GM18907 (cell line): ENCODE data around the gene PAPOLG.

Experiments
- ATAC-seq: cut with Tn5 transposase; IDR thresholded peaks from one replicate; pipeline ENCODE4 v1.9.1; 2021; ENCODE audit warnings: mild to moderate bottlenecking, moderate library complexity; ENCODE audit not compliant: unreplicated experiment

PAPOLG gene

DNA sequence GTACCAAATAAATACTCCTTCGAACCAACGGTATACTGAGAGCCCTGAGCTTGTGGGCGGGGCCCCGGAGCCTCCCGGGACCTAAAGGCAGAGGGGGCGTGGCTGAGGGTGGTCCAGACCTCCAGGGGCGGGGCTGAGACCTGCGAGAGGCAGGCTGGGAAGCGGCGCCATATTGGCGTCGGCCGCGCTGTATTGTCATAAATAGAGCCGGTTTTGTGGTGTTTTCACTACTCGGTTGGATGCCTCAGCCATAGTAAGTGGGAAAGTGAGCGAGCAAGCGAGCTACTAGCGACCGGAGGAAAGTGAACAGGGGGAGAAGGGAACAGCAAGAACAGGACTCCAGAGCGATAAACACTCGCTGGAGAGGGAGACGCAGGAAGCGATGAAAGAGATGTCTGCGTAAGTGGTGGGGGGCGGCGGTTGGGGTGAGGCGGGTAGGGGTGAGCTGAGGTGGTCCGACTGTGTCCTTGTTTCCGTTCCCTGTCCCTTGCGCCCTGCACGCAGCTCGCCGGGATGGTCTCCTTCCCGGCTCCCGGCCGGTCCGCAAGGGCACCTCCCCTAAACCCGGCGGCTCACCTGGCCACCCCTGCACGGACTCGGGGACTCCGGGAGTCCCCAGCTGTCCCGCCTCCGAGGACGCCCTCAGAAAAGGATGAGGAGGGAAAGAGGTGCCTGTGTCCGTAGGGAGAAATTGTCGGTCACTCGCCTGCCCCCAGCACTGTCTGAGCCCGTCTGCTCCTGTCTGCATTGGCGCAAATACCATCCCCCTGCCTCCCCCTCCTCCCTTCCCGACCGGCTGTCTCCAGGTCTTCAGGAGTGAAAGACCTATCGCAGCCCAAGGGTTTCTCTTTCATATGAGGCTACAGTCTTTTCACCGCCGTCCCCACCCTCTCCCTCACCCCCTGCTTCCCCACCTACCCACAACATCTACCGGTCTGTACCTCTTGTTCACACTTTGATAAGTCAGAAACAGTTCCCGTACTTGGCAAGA is at the start of gene PAPOLG:
TSS of gene PAPOLG (plus strand) at position 172 of the 991 bp plus-strand sequence. CDS start at position 383, 211 bp downstream.
- peak; percentile 98 for ATAC-seq

GRCh38 chr2:60707750-60708371 is 48.2 kb upstream of the PAPOLG start:
- ATAC-seq: peak; percentile 50

GRCh38 chr2:60708630-60709320 is 47.3 kb upstream of the PAPOLG start:
- ATAC-seq: no peak

- ATAC-seq: no peak
These were observed 45.4 kb upstream of the PAPOLG start for GRCh38 chr2:60710707-60711106.

DNA sequence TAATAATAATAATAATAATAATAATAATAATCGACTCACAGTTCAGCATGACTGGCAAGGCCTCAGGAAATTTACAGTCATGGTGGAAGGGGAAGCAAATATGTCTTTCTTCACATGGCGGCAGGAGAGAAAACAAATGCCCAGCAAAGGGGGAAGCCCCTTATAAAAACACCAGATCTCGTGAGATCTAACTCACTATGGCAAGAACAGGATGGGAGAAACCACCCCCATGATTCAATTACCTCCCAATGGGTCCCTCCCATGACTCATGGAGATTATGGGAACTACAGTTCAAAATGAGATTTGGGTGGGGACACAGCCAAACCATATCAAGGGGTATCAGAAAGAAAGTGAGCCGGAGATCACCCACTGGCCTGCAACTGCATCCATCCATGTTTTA is 40.5 kb upstream of the PAPOLG start:
- ATAC-seq: no peak

DNA sequence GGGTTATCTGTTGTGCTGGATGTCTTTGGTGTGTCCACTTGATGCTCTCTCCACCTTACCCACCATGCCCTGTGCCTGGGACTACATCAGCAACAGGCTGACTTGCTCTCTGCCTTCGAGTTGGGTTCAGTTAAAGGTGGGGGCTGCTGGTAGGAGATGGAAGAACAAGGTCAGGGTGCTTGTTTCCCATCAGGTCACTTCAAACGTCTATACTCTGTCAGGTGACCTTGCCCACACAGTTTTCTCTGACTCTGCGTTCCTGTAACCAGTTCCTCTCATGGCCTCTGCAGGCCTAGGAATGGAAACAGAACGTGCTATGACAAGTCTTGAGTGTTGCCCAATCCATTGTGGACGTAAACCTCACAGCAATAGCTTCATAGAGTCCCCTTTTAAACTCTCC is 38.4 kb upstream of the PAPOLG start:
- no peak for ATAC-seq

DNA sequence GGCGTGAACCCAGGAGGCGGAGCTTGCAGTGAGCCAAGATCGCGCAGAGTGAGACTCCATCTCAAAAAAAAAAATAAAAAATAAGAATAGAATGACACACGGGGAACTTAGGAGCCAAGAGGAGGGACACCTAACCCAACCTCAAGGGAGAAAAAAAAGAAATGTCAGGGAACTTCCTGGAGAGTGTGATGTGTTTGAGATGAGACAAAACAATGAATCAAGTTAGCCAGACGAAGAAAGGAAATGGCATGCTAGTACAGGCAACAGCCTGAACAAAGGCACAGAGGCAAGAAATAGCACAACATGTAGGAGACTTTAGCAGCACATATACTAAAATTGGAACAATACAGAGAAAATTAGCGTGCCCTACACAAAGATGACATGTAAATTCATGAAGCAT is 36.7 kb upstream of the PAPOLG start:
- no peak for ATAC-seq

- ATAC-seq: no peak
These were observed 30.6 kb upstream of the PAPOLG start for GRCh38 chr2:60725466-60725865.

DNA sequence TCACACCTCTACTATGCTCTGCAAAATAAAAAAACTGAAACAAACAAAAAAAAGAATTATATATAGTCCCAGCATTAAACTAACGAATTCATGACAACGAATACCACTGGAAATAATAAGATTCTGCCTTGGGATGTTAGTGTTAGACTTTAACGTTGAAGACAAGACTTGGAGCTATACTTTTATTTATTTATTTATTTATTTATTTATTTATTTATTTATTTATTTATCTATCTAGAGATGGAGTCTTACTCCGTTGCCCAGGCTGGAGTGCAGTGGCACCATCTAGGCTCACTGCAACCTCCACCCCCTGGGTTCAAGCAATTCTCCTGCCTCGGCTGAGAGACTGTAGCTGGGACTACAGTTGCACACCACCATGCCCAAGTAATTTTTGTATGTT is 27.2 kb upstream of the PAPOLG start:
- no peak for ATAC-seq

DNA sequence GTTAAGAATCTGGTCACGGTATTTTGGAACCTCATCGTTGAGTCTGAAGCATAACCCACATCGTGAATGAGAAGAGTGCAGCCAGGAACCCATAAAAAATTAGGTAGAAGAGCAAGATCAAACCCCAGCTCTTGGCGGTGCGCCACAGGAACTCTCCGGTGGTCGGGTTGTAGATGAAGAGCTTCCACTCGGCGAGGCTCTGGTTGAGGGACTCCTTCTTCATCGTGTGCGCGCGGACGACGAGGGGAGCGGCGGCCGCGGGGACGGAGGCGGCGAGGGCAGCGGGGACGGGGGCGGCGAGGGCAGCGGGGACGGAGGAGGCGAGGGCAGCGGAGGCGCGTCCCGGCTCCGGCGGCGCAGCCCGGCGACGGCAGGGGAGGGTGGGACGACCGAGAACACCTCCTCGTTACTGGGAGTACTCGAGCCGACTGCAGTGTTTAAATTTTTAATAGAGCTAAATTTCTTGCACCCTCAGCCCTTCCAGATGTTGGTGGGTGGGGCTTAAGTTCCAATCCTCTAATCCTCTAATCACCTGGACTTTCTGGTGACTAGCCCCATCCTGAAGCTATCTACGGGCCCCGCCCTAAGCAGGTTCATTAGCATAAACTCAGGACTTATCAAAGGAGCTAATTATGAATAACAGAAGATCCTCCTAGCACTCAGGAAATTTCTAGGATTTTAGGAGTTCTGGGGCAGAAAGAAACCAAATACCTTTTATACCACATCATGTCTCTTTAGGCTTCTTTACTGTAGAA is 20.4 kb upstream of the PAPOLG start:
- ATAC-seq: no peak

DNA sequence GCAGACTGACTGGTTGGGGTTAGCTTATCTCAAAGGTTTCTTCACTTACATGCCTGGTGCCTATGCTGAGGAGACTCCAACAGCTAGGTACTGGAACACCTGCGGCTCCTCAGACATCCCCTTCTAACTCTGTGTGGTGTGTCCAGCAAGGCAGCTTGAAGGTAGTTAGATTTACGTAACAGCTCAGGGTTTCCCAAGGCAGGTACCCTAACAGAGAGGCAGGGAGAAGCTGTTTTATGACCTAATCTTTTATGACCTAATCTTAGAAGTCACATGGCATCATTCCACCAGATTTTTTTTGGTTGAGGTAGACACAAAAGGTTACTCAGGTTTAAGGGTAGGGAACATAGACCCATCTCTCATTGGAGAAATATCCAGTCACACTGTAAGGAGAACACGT is 17.4 kb upstream of the PAPOLG start:
- no peak for ATAC-seq

- ATAC-seq: no peak
These were observed 16.9 kb upstream of the PAPOLG start for GRCh38 chr2:60739156-60739555.

GRCh38 chr2:60741576-60741975 is 14.5 kb upstream of the PAPOLG start:
- ATAC-seq: no peak

- no peak for ATAC-seq
These were observed 13.6 kb upstream of the PAPOLG start for GRCh38 chr2:60742419-60742818.

GRCh38 chr2:60745330-60745729 is 10.7 kb upstream of the PAPOLG start:
- ATAC-seq: no peak

- ATAC-seq: no peak
These were observed 10.3 kb upstream of the PAPOLG start for GRCh38 chr2:60745761-60746160.

DNA sequence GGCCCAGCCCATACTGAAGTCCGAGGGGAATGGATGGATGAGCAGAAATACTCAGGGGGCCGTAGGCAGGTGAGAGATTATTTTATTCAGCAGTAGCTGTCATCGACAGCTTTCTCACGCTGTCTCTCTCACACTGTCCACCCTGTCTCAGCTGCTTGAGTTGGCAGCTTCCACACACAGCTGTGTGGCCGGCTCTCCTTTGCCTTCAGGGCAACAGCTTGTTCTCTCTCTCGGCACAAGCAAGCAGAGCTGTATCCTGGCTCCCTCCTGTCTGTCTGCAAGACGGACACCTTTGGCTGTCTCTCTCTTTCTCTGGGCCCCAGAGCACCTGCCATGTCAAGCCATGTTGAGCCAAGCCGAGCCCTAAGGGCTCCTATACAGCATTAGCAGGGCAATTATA is 9.8 kb upstream of the PAPOLG start:
- no peak for ATAC-seq

- no peak for ATAC-seq
These were observed 3.6 kb downstream of the PAPOLG start for GRCh38 chr2:60759654-60760053.

- ATAC-seq: no peak
These were observed 8.9 kb downstream of the PAPOLG start for GRCh38 chr2:60764736-60765534.

DNA sequence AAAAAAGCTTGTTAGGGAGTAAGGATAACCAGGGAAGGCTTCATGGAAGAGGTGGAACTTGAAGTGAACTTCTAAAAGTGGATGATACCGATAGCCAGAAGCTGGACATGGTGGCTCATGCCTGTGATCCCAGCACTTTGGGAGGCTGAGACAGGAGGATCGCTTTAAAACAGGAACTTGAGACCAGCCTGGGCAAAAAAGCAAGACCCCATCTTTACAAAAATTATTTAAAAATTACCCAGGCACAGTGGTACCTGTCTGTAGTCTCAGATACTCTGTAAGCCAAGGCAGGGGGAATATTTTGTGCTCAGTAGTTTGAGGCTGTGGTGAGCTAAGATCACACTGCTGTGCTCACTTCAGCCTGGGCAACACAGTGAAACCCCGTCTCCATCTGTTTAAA is 10.2 kb downstream of the PAPOLG start:
- no peak for ATAC-seq
